ENCODE measurements around the gene VAMP2.

DNA sequence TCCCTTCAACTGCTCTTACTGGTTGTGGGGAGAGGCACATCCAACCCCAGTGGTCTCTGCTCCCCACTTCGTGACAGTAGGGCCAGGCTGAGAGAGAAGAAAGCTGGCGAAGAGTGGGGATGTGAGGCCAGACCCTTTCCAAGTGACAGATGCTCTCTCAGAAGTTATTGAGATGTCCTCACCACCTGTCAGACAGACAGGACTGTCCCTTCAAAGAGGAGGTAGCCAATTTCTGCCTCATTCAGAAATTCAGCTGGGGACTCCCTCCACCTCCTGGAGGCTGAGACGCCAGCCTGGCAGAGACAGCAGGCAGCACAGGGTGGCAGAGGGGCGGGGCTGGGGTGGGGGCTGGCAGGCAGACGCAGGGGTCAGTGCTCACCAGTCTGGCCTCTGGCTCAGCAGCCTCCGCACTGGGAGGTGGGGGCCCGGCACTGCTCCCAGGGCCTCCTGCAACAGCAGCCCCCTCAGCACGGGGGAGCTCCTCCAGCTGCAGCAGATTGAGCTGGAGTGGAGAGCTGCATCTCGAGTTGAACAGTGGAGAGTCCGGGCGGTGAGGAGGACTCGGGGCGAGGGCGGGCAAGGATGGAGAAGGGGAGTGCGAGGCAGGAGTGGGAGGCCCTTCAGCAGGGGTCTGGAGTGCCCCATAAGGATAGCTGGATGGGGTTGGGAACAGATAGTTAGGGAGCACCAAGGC is 19.7 kb downstream of the VAMP2 start:
- TF ChIP-seq FOS (IDR thresholded peaks at IDR 0.05; ENCODE audit: low read depth, low read length) (no peak), MXI1 (IDR thresholded peaks at IDR 0.05; ENCODE audit: borderline replicate concordance, low read depth, low read length) (no peak)
